HepG2 (cell line): ENCODE measurements around the gene GATA3. TPM values are rescaled to one million over a fixed set of nuclear protein-coding genes. Genes with fewer than 3 reads are reported as not detected.

Experiments
- ATAC-seq: fragments of 200-7000 bp; cut with Tn5 transposase; 3 replicates; pipeline ENCODE4 v1.9.1; 2020; ENCODE audit warnings: mild to moderate bottlenecking, moderate library complexity
- BruUV-seq: library from RNA; stranded (reverse); fragments of 400-500 nt; replicated peaks from 2 replicates; lab custom pipeline; 2021; lab: Mats Ljungman, UMichigan
- CTCF ChIA-PET: fragments of 300-600 bp; formaldehyde crosslinking; extraction: SDS; loops from one replicate; lab custom pipeline; 2021; ENCODE audit warnings: low total read pairs, inconsistent platforms, low intra/inter-chr PET ratio; lab: Yijun Ruan, JAX
- POLR2A ChIA-PET: fragments of 350-600 bp; sonication (Branson Sonifier 250); formaldehyde crosslinking; loops from one replicate; lab custom pipeline; 2020; ENCODE audit warnings: antibody characterized with exemption, inconsistent platforms; lab: Yijun Ruan, JAX
- DNase-seq: peaks from one replicate; pipeline ENCODE4 v3.0.0-alpha.2; 2015; ENCODE audit warnings: low spot score
- FAIRE-seq: peaks from 3 replicates; lab custom pipeline; 2011; peaks lifted over from hg19 to GRCh38; lab: Jason Lieb, UNC
- H2AFZ ChIP-seq: one replicate; pipeline ENCODE4 v1.6.1; 2011; ENCODE audit warnings: low read length, inconsistent platforms
- H3K27ac ChIP-seq: fragments of 300-600 bp; 3 replicates; pipeline ENCODE4 v1.8.0; 2011; ENCODE audit warnings: mixed run types, mild to moderate bottlenecking, mixed read lengths, low read length, inconsistent platforms; ENCODE audit not compliant: insufficient read depth; ENCODE audit errors: extremely low read length
- H3K27me3 ChIP-seq, 2 experiments: fragments of 200-600 bp in 1 of 2; 2 replicates in 1 of 2; 3 replicates in 1 of 2; pipeline versions ENCODE4 v1.6.0 to v1.8.0; 2011; ENCODE audit warnings: low read length in 2 of 2, mild to moderate bottlenecking in 2 of 2, moderate library complexity in 2 of 2, inconsistent platforms in 1 of 2; ENCODE audit not compliant: insufficient read depth in 2 of 2, control insufficient read depth in 1 of 2
- H3K36me3 ChIP-seq, 2 experiments: fragments of 200-600 bp in 1 of 2; replicated peaks in 1 of 2; 2 replicates in 1 of 2; 3 replicates in 1 of 2; pipeline versions ENCODE4 v1.5.1 to v1.8.0; 2011; ENCODE audit warnings: low read length in 2 of 2, inconsistent platforms in 1 of 2; ENCODE audit not compliant: insufficient read depth in 2 of 2, control insufficient read depth in 1 of 2
- H3K4me1 ChIP-seq: 2 replicates; pipeline ENCODE4 v1.5.1; 2012; ENCODE audit warnings: low read length, inconsistent platforms; ENCODE audit not compliant: insufficient read depth
- H3K4me2 ChIP-seq: 2 replicates; pipeline ENCODE4 v1.6.0; 2011; ENCODE audit warnings: low read depth, low read length, inconsistent platforms
- H3K4me3 ChIP-seq, 3 experiments: fragments of 200-600 bp in 1 of 3; sonication (generic), shearing (Covaris generic) in 1 of 3; replicated peaks in 1 of 3; 2 replicates each; pipeline ENCODE4 v1.5.1; 2011 to 2016; ENCODE audit warnings: low read length in 3 of 3, inconsistent platforms in 2 of 3, low read depth in 2 of 3, mild to moderate bottlenecking in 2 of 3, control low read depth in 1 of 3, mixed read lengths in 1 of 3; ENCODE audit not compliant: insufficient read depth in 1 of 3
- H3K79me2 ChIP-seq: one replicate; pipeline ENCODE4 v1.6.1; 2011; ENCODE audit warnings: low read length, inconsistent platforms; ENCODE audit not compliant: insufficient read depth
- H3K9ac ChIP-seq: 2 replicates; pipeline ENCODE4 v1.6.0; 2011; ENCODE audit warnings: mild to moderate bottlenecking, low read depth, low read length, inconsistent platforms; ENCODE audit not compliant: insufficient read depth
- H3K9me3 ChIP-seq: 2 replicates; pipeline ENCODE4 v1.5.1; 2012; ENCODE audit warnings: mild to moderate bottlenecking, low read length
- H4K20me1 ChIP-seq: 2 replicates; pipeline ENCODE4 v1.6.0; 2011; ENCODE audit warnings: inconsistent platforms, mild to moderate bottlenecking, low read length, moderate library complexity; ENCODE audit not compliant: insufficient read depth
- CEBPB ChIP-seq: IDR thresholded peaks from 2 replicates; pipeline ENCODE4 v1.6.1; 2011; ENCODE audit warnings: low read depth, low read length, improper control_type of control experiment, borderline replicate concordance
- ONECUT2 ChIP-seq: sonication (generic); formaldehyde crosslinking; IDR thresholded peaks from 2 replicates; pipeline ENCODE4 v1.4.0; 2020; ENCODE audit warnings: missing genetic modification reagents
- ZNF329 ChIP-seq: sonication (generic); formaldehyde crosslinking; IDR thresholded peaks from 2 replicates; pipeline ENCODE4 v1.9.0; 2021; ENCODE audit warnings: low read depth, mild to moderate bottlenecking, missing genetic modification reagents
- ZNF383 ChIP-seq: sonication (generic); formaldehyde crosslinking; IDR thresholded peaks from 2 replicates; pipeline ENCODE4 v1.4.0; 2020; ENCODE audit warnings: missing genetic modification reagents, mild to moderate bottlenecking, borderline replicate concordance
- ZNF513 ChIP-seq: sonication (generic); formaldehyde crosslinking; conservative IDR thresholded peaks from 2 replicates; pipeline ENCODE4 v1.5.0; 2020; ENCODE audit warnings: missing genetic modification reagents
- ZNF569 ChIP-seq: sonication (generic); formaldehyde crosslinking; IDR thresholded peaks from 2 replicates; pipeline ENCODE4 v1.5.0; 2020; ENCODE audit warnings: mild to moderate bottlenecking, missing genetic modification reagents, moderate library complexity, borderline replicate concordance
- WGBS: methylation state at CpG from one replicate; pipeline ENCODE4 v1.1.6; 2017; ENCODE audit warnings: low lambda C conversion rate; 5-methylcytosine and 5-hydroxymethylcytosine counted together
- in situ Hi-C: cut with HindIII; loops from 2 replicates; pipeline ENCODE4 v1.10.0; 2017; ENCODE audit warnings: low pct_unique_long_range_greater_than_20kb; ENCODE audit not compliant: extremely low pct_ligation_motif_present
- intact Hi-C: fragments of 100-400 bp; cut with micrococcal nuclease; formaldehyde crosslinking; loops from one replicate; pipeline ENCODE4 v1.10.0; 2022; ENCODE audit not compliant: unreplicated experiment
- polyA plus RNA-seq, 8 experiments: library from polyadenylated mRNA; depleted of rRNA in 3 of 8; stranded (reverse) in 7 of 8; unstranded in 1 of 8; fragments of >200 nt; fragmentation: Illumina TruSeq in 4 of 8; extraction: Trizol in 4 of 8; gene quantifications; 2 replicates each; pipeline versions ENCODE4 v1.2.1 to v1.2.3, GENCODE V29; 2011 to 2016; ENCODE audit warnings: low read depth in 4 of 8, missing spikeins in 1 of 8, mixed read lengths in 1 of 8; ENCODE audit not compliant: insufficient read depth in 1 of 8
- total RNA-seq, 5 experiments: library from RNA; depleted of rRNA; stranded (reverse); fragments of >200 nt; fragmentation: Illumina TruSeq; extraction: Trizol; gene quantifications; 2 replicates each; pipeline ENCODE4 v1.2.3, GENCODE V29; 2016; ENCODE audit warnings: low read depth in 1 of 5

GATA3 gene
- total and polyA plus RNA-seq, 2 of the 13 experiments (the other 11 are each of a cell fraction or from before 2014, with no cell fraction given): not detected

GRCh38 chr10:8113616-8114015 lies 59.1 kb downstream of the GATA3 start (continued):
- no peak for TF ChIP-seq ZNF383 (CRISPR knock-in tag)
- no peak for TF ChIP-seq ZNF329
- TF ChIP-seq ZNF513 (CRISPR knock-in tag): no peak
- TF ChIP-seq ONECUT2 (CRISPR knock-in tag): no peak

DNA sequence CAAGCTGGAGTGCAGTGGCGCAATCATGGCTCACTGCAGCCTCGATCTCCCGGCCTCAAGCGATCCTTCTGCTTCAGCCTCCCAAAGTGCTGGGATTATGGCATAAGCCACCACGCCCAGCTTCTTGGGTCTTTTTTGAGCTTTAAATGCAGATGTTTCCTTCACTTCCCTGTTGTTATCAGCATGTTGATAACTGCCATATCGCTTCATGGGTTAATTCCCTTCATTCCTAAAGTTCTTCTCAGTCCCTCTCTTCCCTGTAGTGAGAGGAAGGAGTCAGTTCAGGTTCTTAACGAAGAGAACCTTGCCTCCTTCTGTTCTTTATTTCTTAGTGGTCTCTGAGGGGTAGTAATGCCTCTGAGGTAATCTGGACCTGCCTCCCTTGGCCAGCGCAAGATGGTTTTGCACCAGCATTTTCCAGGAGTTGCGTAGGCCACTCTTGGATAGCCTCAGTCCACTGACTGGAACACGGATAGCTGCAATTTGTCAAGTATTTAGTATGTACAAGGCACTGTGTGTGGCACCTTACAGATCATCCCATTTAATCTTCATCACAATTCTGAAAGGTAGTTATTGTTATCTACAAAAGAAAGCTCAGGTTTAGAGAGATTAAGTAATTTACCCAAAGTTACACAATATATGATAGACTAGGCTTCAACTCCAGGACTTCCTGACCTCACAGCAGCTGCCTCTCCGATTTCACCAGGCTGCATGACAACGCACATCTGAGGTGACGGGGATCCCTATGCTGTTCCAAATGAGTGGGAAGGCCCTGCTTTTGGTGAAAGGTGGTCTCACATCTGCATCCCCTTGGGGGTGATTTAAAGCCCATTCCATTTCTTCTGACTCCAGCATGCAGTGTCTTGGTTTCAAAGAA lies 60.5 kb downstream of the GATA3 start:
- ChIA-PET POLR2A (no interaction called here), CTCF (no interaction called here)
- no peaks in the 10 kb centered on the region for H3K4me1 ChIP-seq
- no peak overlapping the region for H2AFZ ChIP-seq
- H3K27me3 ChIP-seq: peaks cover 0 to 8% of the 10 kb centered on the region in 2 experiments; a peak in 1 of 5 replicates
- H3K4me3 ChIP-seq: no peak overlapping the region
- no peak overlapping the region for H3K27ac ChIP-seq
- FAIRE-seq (no peak), DNase-seq (no peak), ATAC-seq (no peak)
- no peak overlapping the region for H3K4me2 ChIP-seq
- no peak overlapping the region for H3K9ac ChIP-seq
- BruUV-seq: no TSS peak
- no peaks in the 10 kb centered on the region for H3K9me3 ChIP-seq
- TF ChIP-seq ZNF569 (CRISPR knock-in tag) (no peak), CEBPB (0 out of 2 replicates have a peak, but pooled peaks have one; percentile 9)
- no peaks in the 10 kb centered on the region for H4K20me1 ChIP-seq
- no peaks in the 10 kb centered on the region for H3K36me3 ChIP-seq
- in situ Hi-C loops (no loop called here), intact Hi-C loops (loop anchor here (5.0 kb wide), 1 partner anchor 1022 kb away; no protein-coding TSS in a partner anchor)
- no peaks in the 10 kb centered on the region for H3K79me2 ChIP-seq
- WGBS: 40% methylated on average over 13 of the region's 13 CpGs
